Measurements from ENCODE around the gene SAMD14.
"Not testable (repeated sequence)": the region's sequence is repeated elsewhere in the genome, so short reads cannot be mapped to it uniquely, and the experiment has no call there.

Gene SAMD14

GRCh38 chr17:50074227-50074626 lies 55.7 kb downstream of the SAMD14 start:
- no peak for DNase-seq (ENCODE audit: low read depth)

- DNase-seq (ENCODE audit: low read depth) = no peak
Measured at GRCh38 chr17:50072925-50073324, 57.0 kb downstream of the SAMD14 start.

- DNase-seq (ENCODE audit: low read depth) = no peak
Measured at GRCh38 chr17:50072130-50072529, 57.8 kb downstream of the SAMD14 start.

- DNase-seq (ENCODE audit: low read depth) = no peak
Measured at GRCh38 chr17:50071692-50072091, 58.3 kb downstream of the SAMD14 start.

GRCh38 chr17:50070908-50071680 lies 58.9 kb downstream of the SAMD14 start:
- DNase-seq (ENCODE audit: low read depth) = no peak

DNA sequence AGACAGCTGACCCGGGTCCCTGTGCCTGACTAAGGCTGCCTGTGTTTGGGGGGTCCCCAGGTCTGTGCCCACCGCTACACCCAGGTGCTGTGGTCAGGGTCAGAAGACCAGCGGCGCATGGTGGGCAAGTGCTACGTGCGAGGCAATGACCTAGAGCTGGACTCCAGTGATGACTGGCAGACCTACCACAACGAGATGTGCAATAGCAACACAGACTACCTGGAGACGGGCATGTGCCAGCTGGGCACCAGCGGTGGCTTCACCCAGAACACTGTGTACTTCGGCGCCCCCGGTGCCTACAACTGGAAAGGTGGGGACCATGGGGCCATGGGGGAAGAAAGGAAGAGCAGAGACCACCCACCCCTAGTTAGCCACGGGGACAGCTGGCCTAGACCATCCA lies 62.0 kb downstream of the SAMD14 start:
- no peak for DNase-seq (ENCODE audit: low read depth)

GRCh38 chr17:50066995-50067394 lies 63.0 kb downstream of the SAMD14 start:
- DNase-seq (ENCODE audit: low read depth) = peak; percentile 46

DNA sequence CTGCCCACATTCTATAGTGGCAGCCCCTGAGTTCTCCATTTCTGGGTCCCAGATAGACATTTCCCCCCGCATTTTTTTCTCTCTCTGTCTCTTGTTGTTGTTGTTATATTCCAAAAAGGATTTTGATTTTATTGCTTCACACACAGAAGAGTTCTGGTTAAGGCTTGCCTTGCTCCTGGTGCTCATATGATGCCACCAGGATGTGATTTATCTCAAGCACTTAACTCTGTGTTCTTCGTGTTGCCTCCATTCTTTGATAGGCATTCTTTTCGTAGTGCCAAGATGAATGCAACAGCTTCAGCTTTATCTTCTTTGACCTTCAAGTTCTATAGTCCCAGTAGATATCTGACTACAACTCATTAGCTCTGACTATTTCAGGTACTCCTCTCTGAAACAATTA lies 64.9 kb downstream of the SAMD14 start:
- DNase-seq (ENCODE audit: low read depth) = peak; percentile 34

DNA sequence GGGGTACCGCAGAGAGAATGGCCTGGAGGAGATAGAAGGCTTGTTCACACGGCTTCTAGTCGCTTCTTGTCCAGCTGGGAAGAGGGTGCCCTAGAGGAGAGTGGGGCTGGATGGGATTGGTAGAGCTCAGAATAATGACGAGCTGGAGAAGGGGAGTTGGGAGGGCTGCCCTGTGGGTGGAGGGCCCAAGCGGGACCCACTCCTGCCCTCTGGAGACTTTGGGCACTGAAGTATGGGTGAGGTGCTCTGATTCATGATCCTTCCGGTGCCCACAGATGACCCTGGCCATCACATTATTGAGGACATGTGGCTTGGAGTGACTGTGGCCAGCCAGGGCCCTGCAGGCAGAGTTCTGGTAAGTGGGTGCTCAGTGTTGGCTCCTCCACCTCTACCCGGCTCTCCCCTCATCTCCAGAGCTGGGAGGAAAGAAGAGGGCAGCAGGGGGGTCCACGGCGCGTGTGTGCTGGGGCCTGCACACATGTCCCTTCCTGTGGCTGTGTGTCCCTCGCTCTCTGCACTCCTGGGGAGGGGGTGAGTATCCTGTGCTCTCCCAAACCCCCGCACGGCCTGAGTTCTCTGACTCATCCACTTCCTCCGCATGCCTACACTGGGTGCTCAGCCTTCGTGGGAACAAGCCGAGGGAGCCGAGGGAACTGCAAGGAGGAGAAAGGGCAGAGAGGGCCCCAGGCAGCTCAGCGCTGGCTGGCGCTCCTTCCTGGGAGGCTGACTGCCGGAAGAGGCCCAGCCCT lies 65.5 kb downstream of the SAMD14 start:
- peak; percentile 97 for DNase-seq (ENCODE audit: low read depth)

DNA sequence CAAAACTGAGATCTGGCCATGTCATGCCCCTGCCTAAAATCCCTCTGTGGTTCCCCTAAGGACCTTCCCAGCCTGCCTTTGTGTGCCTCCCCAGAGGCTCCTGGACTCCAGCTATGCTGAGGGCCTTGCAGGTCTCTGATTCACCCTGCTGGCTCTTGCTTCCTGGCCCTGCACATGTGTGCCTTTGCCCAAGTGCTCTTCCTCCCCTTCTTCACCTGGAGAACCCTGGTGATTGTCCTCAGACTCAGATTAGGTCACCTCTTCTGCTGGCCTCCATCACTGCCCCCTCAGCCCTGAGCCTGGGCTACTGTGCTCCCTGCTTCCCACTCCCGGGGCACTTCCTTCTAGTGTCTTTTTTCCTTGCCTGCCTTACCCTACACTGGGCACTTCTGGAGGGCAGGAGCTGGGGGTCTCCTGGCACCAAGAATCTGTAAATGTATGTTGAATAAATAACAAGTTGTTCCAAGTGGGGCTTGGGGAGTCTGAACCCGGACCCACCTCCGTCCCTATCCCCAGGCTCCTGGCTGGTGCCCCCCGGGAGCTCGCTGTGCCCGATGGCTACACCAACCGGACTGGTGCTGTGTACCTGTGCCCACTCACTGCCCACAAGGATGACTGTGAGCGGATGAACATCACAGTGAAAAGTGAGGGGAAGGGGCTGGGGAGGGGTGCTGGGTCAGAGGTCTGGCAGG lies 66.3 kb downstream of the SAMD14 start:
- peak; percentile 57 for DNase-seq (ENCODE audit: low read depth)

DNA sequence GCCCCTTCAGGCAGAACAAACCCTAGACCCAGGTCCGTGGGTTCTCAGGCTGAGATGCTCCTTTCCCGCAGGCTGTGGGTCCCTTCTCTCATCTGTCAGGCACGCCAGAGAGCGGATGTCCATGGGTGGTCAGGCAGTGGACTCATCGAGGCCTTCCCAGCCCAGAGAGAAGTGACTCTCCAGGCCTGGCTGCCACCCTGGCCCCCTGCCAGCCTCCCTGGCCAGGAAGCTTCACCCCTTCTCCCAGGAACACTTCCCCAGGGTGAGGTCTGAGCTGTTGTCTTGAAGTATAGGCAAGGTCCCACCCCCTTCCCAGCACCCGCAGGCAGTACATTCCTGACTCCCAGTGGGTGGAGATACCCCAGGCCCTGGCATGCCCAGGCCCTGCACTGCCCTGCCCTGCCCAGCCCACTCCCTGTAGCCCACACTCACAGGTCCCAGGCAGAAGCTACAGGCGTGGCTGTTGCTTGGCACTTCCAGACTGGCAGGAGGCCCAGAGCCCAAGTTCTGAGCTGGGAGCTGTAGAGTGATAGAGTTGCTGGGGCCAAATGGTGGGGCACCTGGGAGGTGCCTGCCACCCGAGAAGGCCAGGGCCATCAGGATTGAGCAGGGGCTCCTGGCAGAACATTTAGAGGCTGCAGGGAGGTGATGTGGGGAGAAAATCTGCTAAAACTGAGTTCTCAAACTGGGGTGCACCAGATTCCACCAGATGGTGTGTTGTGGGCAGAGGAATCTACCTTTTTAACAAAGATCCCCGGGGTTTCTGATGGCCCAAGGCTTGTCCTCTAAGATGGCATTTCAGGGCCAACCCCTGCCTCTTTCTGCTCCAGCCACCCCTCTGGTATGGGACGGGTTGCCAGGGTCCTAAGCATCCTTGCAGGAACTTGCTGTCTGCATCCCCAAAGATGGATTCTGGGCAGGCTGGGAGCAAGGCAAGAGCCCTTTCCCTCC lies 67.4 kb downstream of the SAMD14 start:
- DNase-seq (ENCODE audit: low read depth) = peak; percentile 73

- not testable (repeated sequence) for DNase-seq (ENCODE audit: low read depth)
Measured at GRCh38 chr17:50061713-50062045, 68.3 kb downstream of the SAMD14 start.

GRCh38 chr17:50060951-50061712 lies 68.8 kb downstream of the SAMD14 start:
- DNase-seq (ENCODE audit: low read depth) = peak; percentile 64

All from iris pigment epithelial cell (primary cell).